GM12891 (cell line): ENCODE results near the gene NECAB2.

Experiments
- POLR2A ChIP-seq: IDR thresholded peaks from 2 replicates; pipeline ENCODE4 v1.6.1; 2011; ENCODE audit warnings: low read depth, low read length, control low read depth
- POLR2AphosphoS5 ChIP-seq: IDR thresholded peaks from 2 replicates; pipeline ENCODE4 v1.6.1; 2011; ENCODE audit warnings: low read depth, low read length, control low read depth

- TF ChIP-seq POLR2A, result no peak
- TF ChIP-seq POLR2AphosphoS5, result no peak
Measured at GRCh38 chr16:84007520-84007919, 39.5 kb downstream of the NECAB2 start.
